Measurements from ENCODE around the gene GP2.

The GP2 gene

DNA sequence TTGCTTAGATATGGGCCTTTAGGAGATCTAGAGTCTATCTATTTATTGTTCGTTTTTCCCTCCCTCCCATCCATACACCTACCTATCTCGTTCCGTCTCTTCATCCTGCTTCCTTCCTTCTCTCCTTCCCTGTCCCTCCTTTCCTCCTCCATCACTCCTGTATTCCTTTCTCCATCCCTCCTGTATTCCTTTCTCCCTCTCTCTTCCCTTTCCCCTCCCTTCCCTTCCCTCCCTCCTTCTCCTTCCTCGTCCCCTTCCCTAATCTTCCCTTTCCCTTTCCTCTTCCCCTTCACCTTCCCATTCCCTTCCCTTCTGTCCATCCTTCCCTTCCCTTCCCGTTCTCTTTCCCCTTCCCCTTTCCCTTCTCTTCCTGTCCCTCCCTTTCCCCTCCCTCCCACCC lies 10.6 kb downstream of the GP2 start:
- H3K9me2 ChIP-seq (replicated peaks; ENCODE audit: low read depth, low read length): no peaks in the 10 kb centered on the region
- H3K79me2 ChIP-seq (ENCODE audit: insufficient read depth, low read length): no peaks in the 10 kb centered on the region
- no peaks in the 10 kb centered on the region for H3K4me1 ChIP-seq (ENCODE audit: insufficient read depth, low read length, poor library complexity, severe bottlenecking)
- H4K20me1 ChIP-seq (ENCODE audit: insufficient read depth, low read length, poor library complexity, severe bottlenecking): no peaks in the 10 kb centered on the region
- no peaks in the 10 kb centered on the region for H3K36me3 ChIP-seq (ENCODE audit: insufficient read depth, low read length)
- H3K4me3 ChIP-seq (ENCODE audit: low read length, poor library complexity, severe bottlenecking): no peak overlapping the region
- H3K27me3 ChIP-seq (ENCODE audit: insufficient read depth, low read length, poor library complexity, severe bottlenecking): no peaks in the 10 kb centered on the region
- no peak overlapping the region for H3K9ac ChIP-seq (ENCODE audit: low read depth, low read length, poor library complexity, severe bottlenecking)
- no peak overlapping the region for H2AFZ ChIP-seq (ENCODE audit: low read length)
- H3K9me3 ChIP-seq (ENCODE audit: insufficient read depth, low read depth, low read length): no peaks in the 10 kb centered on the region
- no peaks in the 10 kb centered on the region for H3F3A ChIP-seq (ENCODE audit: low read depth)
- TF ChIP-seq EZH2phosphoT487 (IDR thresholded peaks at IDR 0.05; ENCODE audit: borderline replicate concordance) (no peak), CTCF (conservative IDR thresholded peaks at IDR 0.05; ENCODE audit: low read length) (no peak)
- no peak overlapping the region for H3K4me2 ChIP-seq (ENCODE audit: low read depth, low read length, poor library complexity, severe bottlenecking)

DNA sequence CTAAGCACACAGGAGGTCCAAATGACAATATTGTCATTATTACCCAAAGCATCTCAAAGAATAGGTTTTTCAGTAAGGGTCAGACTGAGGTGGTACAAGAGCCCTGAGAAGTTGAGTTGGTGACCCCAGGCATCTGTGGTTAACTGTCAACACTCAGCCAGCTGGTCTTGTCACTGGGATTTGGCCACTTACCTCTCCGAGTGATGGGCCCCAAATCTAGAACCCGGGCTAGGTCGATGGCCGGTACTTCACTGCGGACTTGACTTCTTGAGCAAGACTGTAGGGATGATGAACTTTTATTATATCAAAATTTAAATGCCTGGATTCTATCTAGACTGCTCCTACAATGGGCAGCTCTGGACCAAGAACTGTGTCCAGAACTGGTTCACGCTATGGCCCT lies 11.5 kb downstream of the GP2 start:
- no peaks in the 10 kb centered on the region for H3F3A ChIP-seq (ENCODE audit: low read depth)
- TF ChIP-seq CTCF (conservative IDR thresholded peaks at IDR 0.05; ENCODE audit: low read length) (no peak), EZH2phosphoT487 (IDR thresholded peaks at IDR 0.05; ENCODE audit: borderline replicate concordance) (no peak)
- no peaks in the 10 kb centered on the region for H3K9me2 ChIP-seq (replicated peaks; ENCODE audit: low read depth, low read length)
- H3K4me1 ChIP-seq (ENCODE audit: insufficient read depth, low read length, poor library complexity, severe bottlenecking): no peaks in the 10 kb centered on the region
- H3K4me2 ChIP-seq (ENCODE audit: low read depth, low read length, poor library complexity, severe bottlenecking): no peak overlapping the region
- no peak overlapping the region for H3K4me3 ChIP-seq (ENCODE audit: low read length, poor library complexity, severe bottlenecking)
- H3K9me3 ChIP-seq (ENCODE audit: insufficient read depth, low read depth, low read length): 0 out of 2 replicates have a peak, but pooled peaks cover 3% of the 10 kb centered on the region
- no peaks in the 10 kb centered on the region for H3K36me3 ChIP-seq (ENCODE audit: insufficient read depth, low read length)
- H2AFZ ChIP-seq (ENCODE audit: low read length): no peak overlapping the region
- no peak overlapping the region for H3K9ac ChIP-seq (ENCODE audit: low read depth, low read length, poor library complexity, severe bottlenecking)
- H3K79me2 ChIP-seq (ENCODE audit: insufficient read depth, low read length): no peaks in the 10 kb centered on the region
- H3K27me3 ChIP-seq (ENCODE audit: insufficient read depth, low read length, poor library complexity, severe bottlenecking): no peaks in the 10 kb centered on the region
- no peaks in the 10 kb centered on the region for H4K20me1 ChIP-seq (ENCODE audit: insufficient read depth, low read length, poor library complexity, severe bottlenecking)

DNA sequence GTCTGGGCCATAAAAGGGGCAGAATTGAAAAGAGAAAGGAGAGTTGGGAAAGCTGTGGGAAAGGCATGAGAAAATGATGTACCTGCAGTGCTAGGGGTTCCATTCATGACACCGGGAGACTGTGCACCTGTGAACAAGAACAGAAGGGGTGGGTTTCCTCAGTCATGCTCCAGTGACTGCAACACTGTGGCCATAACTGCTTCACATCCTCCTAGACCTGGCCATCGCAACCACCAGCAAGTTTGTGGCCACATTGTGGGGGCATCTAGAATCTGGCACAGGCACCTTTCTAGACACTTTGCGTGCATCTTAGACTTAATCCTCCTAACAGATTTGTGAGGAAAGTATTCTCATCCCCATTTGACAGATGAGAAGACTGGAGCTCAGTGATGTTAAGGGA lies 12.7 kb downstream of the GP2 start:
- Histone ChIP-seq H3K4me2 (ENCODE audit: low read depth, low read length, poor library complexity, severe bottlenecking) (no peak overlapping the region), H3K4me1 (ENCODE audit: insufficient read depth, low read length, poor library complexity, severe bottlenecking) (no peaks in the 10 kb centered on the region)
- TF ChIP-seq EZH2phosphoT487 (IDR thresholded peaks at IDR 0.05; ENCODE audit: borderline replicate concordance) (no peak), CTCF (conservative IDR thresholded peaks at IDR 0.05; ENCODE audit: low read length) (no peak)

More for the DNA sequence above, 12.7 kb downstream of the GP2 start:
- Histone ChIP-seq H2AFZ (ENCODE audit: low read length) (no peak overlapping the region), H3K9ac (ENCODE audit: low read depth, low read length, poor library complexity, severe bottlenecking) (no peak overlapping the region), H3K79me2 (ENCODE audit: insufficient read depth, low read length) (no peaks in the 10 kb centered on the region), H3F3A (ENCODE audit: low read depth) (no peaks in the 10 kb centered on the region), H3K9me3 (ENCODE audit: insufficient read depth, low read depth, low read length) (0 out of 2 replicates have a peak, but pooled peaks cover 3% of the 10 kb centered on the region), H3K36me3 (ENCODE audit: insufficient read depth, low read length) (no peaks in the 10 kb centered on the region), H3K9me2 (replicated peaks; ENCODE audit: low read depth, low read length) (no peaks in the 10 kb centered on the region), H3K4me3 (ENCODE audit: low read length, poor library complexity, severe bottlenecking) (no peak overlapping the region), H3K27me3 (ENCODE audit: insufficient read depth, low read length, poor library complexity, severe bottlenecking) (no peaks in the 10 kb centered on the region), H4K20me1 (ENCODE audit: insufficient read depth, low read length, poor library complexity, severe bottlenecking) (no peaks in the 10 kb centered on the region)
